Effector memory CD8-positive, alpha-beta T cell (primary cell): ENCODE results near the gene TRPM7.
"Not testable (repeated sequence)": the region's sequence is repeated elsewhere in the genome, so short reads cannot be mapped to it uniquely, and the experiment has no call there.

ENCODE experiments used
- ATAC-seq: fragments of 150-1000 bp; cut with Tn5 transposase; replicated peaks from 2 replicates; pipeline ENCODE4 v1.10.0; 2021; ENCODE audit warnings: mild to moderate bottlenecking, moderate library complexity
- DNase-seq, 3 experiments: peaks; one replicate each; pipeline ENCODE4 v3.0.0; 2021
- H3K27ac Mint-ChIP-seq, 2 donors: one replicate each; pipeline ENCODE4 v1.8.0; 2022; ENCODE audit warnings: mild to moderate bottlenecking in 2 of 2, mixed read lengths in 2 of 2, moderate library complexity in 2 of 2
- H3K27me3 Mint-ChIP-seq, 2 donors: one replicate each; pipeline ENCODE4 v1.8.0; 2022; ENCODE audit warnings: mixed read lengths in 2 of 2
- H3K36me3 Mint-ChIP-seq: one replicate; pipeline ENCODE4 v1.8.0; 2022; ENCODE audit warnings: mild to moderate bottlenecking, moderate library complexity, mixed read lengths; ENCODE audit not compliant: insufficient read depth
- H3K4me1 Mint-ChIP-seq, 2 donors: one replicate each; pipeline ENCODE4 v1.8.0; 2022; ENCODE audit warnings: low read depth in 2 of 2, mixed read lengths in 2 of 2
- H3K4me3 Mint-ChIP-seq, 2 donors: one replicate each; pipeline ENCODE4 v1.8.0; 2022; ENCODE audit warnings: mild to moderate bottlenecking in 2 of 2, mixed read lengths in 2 of 2, moderate library complexity in 2 of 2
- H3K9me3 Mint-ChIP-seq, 2 donors: one replicate each; pipeline ENCODE4 v1.8.0; 2022; ENCODE audit warnings: mixed read lengths in 2 of 2

The TRPM7 gene

GRCh38 chr15:50636146-50636545 is 50.5 kb downstream of the TRPM7 start:
- DNase-seq (no peak), ATAC-seq (no peak)
- H3K4me1 Mint-ChIP-seq, result peaks cover 1 to 7% of the 10 kb centered on the region in 2 donors
- H3K9me3 Mint-ChIP-seq, result no peaks in the 10 kb centered on the region
- H3K27ac Mint-ChIP-seq, result peak overlapping the region in 1 of 2 donors; percentile 65
- peaks cover 78% of the 10 kb centered on the region for H3K36me3 Mint-ChIP-seq
- H3K27me3 Mint-ChIP-seq, result no peaks in the 10 kb centered on the region
- H3K4me3 Mint-ChIP-seq, result no peak overlapping the region

GRCh38 chr15:50633653-50634052 is 52.9 kb downstream of the TRPM7 start:
- Mint-ChIP-seq H3K4me3 (no peak overlapping the region), H3K36me3 (peaks cover 90% of the 10 kb centered on the region), H3K27ac (peak overlapping the region in 1 of 2 donors; percentile 79)

GRCh38 chr15:50628421-50628820 is 58.2 kb downstream of the TRPM7 start:
- no peak for ATAC-seq
- Mint-ChIP-seq H3K4me1 (no peaks in the 10 kb centered on the region), H3K36me3 (peaks cover 70% of the 10 kb centered on the region), H3K27ac (no peak overlapping the region), H3K4me3 (no peak overlapping the region), H3K9me3 (no peaks in the 10 kb centered on the region), H3K27me3 (no peaks in the 10 kb centered on the region)
- DNase-seq, result no peak

More at GRCh38 chr15:50633653-50634052, 52.9 kb downstream of the TRPM7 start:
- H3K27me3 Mint-ChIP-seq, result no peaks in the 10 kb centered on the region
- DNase-seq (no peak), ATAC-seq (no peak)
- no peaks in the 10 kb centered on the region for H3K4me1 Mint-ChIP-seq
- H3K9me3 Mint-ChIP-seq, result no peaks in the 10 kb centered on the region

- Mint-ChIP-seq H3K27me3 (no peaks in the 10 kb centered on the region), H3K27ac (peak overlapping the region in 1 of 2 donors; percentile 12), H3K4me1 (no peaks in the 10 kb centered on the region), H3K4me3 (no peak overlapping the region), H3K9me3 (no peaks in the 10 kb centered on the region), H3K36me3 (peaks cover 68% of the 10 kb centered on the region)
- no peak for ATAC-seq
- DNase-seq, result no peak
These were observed 59.1 kb downstream of the TRPM7 start for GRCh38 chr15:50627351-50628055.

- DNase-seq, result no peak
- Mint-ChIP-seq H3K36me3 (peaks cover 69% of the 10 kb centered on the region), H3K27me3 (no peaks in the 10 kb centered on the region), H3K4me3 (no peak overlapping the region), H3K27ac (peak overlapping the region in 1 of 2 donors; percentile 23), H3K9me3 (no peaks in the 10 kb centered on the region), H3K4me1 (no peaks in the 10 kb centered on the region)
- no peak for ATAC-seq
These were observed 61.9 kb downstream of the TRPM7 start for GRCh38 chr15:50624616-50625168.

- H3K9me3 Mint-ChIP-seq, ATAC-seq, H3K4me1 Mint-ChIP-seq, H3K4me3 Mint-ChIP-seq, DNase-seq, H3K27me3 Mint-ChIP-seq: not testable (repeated sequence)
- Mint-ChIP-seq H3K36me3 (peaks cover 51% of the 10 kb centered on the region), H3K27ac (peak overlapping the region in 1 of 2 donors; percentile 23)
These were observed 64.1 kb downstream of the TRPM7 start for GRCh38 chr15:50622361-50622943.

GRCh38 chr15:50616960-50617359 is 69.6 kb downstream of the TRPM7 start:
- not testable (repeated sequence) for H3K4me3 Mint-ChIP-seq, DNase-seq, H3K27ac Mint-ChIP-seq, ATAC-seq, H3K27me3 Mint-ChIP-seq, H3K9me3 Mint-ChIP-seq, H3K4me1 Mint-ChIP-seq
- H3K36me3 Mint-ChIP-seq, result peaks cover 63% of the 10 kb centered on the region

- not testable (repeated sequence) for ATAC-seq, DNase-seq, H3K9me3 Mint-ChIP-seq, H3K4me3 Mint-ChIP-seq, H3K27me3 Mint-ChIP-seq, H3K27ac Mint-ChIP-seq, H3K4me1 Mint-ChIP-seq
- peaks cover 63% of the 10 kb centered on the region for H3K36me3 Mint-ChIP-seq
These were observed 70.0 kb downstream of the TRPM7 start for GRCh38 chr15:50616554-50616953.

GRCh38 chr15:50613600-50613999 is 73.0 kb downstream of the TRPM7 start:
- ATAC-seq, result no peak
- DNase-seq, result no peak
- Mint-ChIP-seq H3K27me3 (no peaks in the 10 kb centered on the region), H3K27ac (no peak overlapping the region), H3K4me3 (no peak overlapping the region), H3K9me3 (no peaks in the 10 kb centered on the region), H3K36me3 (peaks cover 65% of the 10 kb centered on the region), H3K4me1 (no peaks in the 10 kb centered on the region)

GRCh38 chr15:50607129-50607528 is 79.5 kb downstream of the TRPM7 start:
- ATAC-seq (no peak), DNase-seq (no peak)
- Mint-ChIP-seq H3K36me3 (peaks cover 74% of the 10 kb centered on the region), H3K4me1 (no peaks in the 10 kb centered on the region), H3K9me3 (no peaks in the 10 kb centered on the region), H3K27me3 (no peaks in the 10 kb centered on the region), H3K27ac (peak overlapping the region in 1 of 2 donors; percentile 38), H3K4me3 (no peak overlapping the region)

GRCh38 chr15:50605462-50605861 is 81.1 kb downstream of the TRPM7 start:
- H3K27ac Mint-ChIP-seq, result peak overlapping the region in 1 of 2 donors; percentile 24
- no peak overlapping the region for H3K4me3 Mint-ChIP-seq
- H3K27me3 Mint-ChIP-seq, result no peaks in the 10 kb centered on the region
- peaks cover 67% of the 10 kb centered on the region for H3K36me3 Mint-ChIP-seq
- H3K9me3 Mint-ChIP-seq, result no peaks in the 10 kb centered on the region
- DNase-seq, result no peak
- no peaks in the 10 kb centered on the region for H3K4me1 Mint-ChIP-seq
- no peak for ATAC-seq

GRCh38 chr15:50602028-50602427 is 84.6 kb downstream of the TRPM7 start:
- not testable (repeated sequence) for H3K4me1 Mint-ChIP-seq, H3K27ac Mint-ChIP-seq, H3K4me3 Mint-ChIP-seq, ATAC-seq, H3K27me3 Mint-ChIP-seq, DNase-seq, H3K9me3 Mint-ChIP-seq
- peaks cover 51% of the 10 kb centered on the region for H3K36me3 Mint-ChIP-seq

GRCh38 chr15:50594311-50594710 is 92.3 kb downstream of the TRPM7 start:
- no peaks in the 10 kb centered on the region for H3K27me3 Mint-ChIP-seq
- H3K4me3 Mint-ChIP-seq, result no peak overlapping the region
- peaks cover 75% of the 10 kb centered on the region for H3K36me3 Mint-ChIP-seq
- H3K27ac Mint-ChIP-seq, result peak overlapping the region in 1 of 2 donors; percentile 23
- no peak for DNase-seq
- no peaks in the 10 kb centered on the region for H3K9me3 Mint-ChIP-seq
- H3K4me1 Mint-ChIP-seq, result no peaks in the 10 kb centered on the region
- ATAC-seq, result no peak

- Mint-ChIP-seq H3K9me3 (no peaks in the 10 kb centered on the region), H3K27ac (peak overlapping the region in 1 of 2 donors; percentile 23), H3K36me3 (peaks cover 78% of the 10 kb centered on the region)
These were observed 92.8 kb downstream of the TRPM7 start for GRCh38 chr15:50593761-50594160.

More at GRCh38 chr15:50593761-50594160, 92.8 kb downstream of the TRPM7 start:
- no peak overlapping the region for H3K4me3 Mint-ChIP-seq
- ATAC-seq (no peak), DNase-seq (no peak)
- H3K4me1 Mint-ChIP-seq, result no peaks in the 10 kb centered on the region
- no peaks in the 10 kb centered on the region for H3K27me3 Mint-ChIP-seq
